IgD-negative memory B cell (primary cell): ENCODE data around the gene OPN4. TPM values are rescaled to one million over a fixed set of nuclear protein-coding genes. Genes with fewer than 3 reads are reported as not detected.
A peak's percentile ranks its signal among the peaks of the same experiment; 100 is the strongest.

Experiments used
- H3K27ac Mint-ChIP-seq, 3 donors: one replicate each; pipeline ENCODE4 v1.8.0; 2020 to 2022; ENCODE audit warnings: mild to moderate bottlenecking in 3 of 3, mixed read lengths in 3 of 3, moderate library complexity in 1 of 3
- H3K27me3 Mint-ChIP-seq: one replicate; pipeline ENCODE4 v1.8.0; 2021; ENCODE audit warnings: mixed read lengths
- H3K36me3 Mint-ChIP-seq: one replicate; pipeline ENCODE4 v1.8.0; 2020; ENCODE audit warnings: mild to moderate bottlenecking, mixed read lengths
- H3K4me1 Mint-ChIP-seq, 3 donors: one replicate each; pipeline ENCODE4 v1.8.0; 2020 to 2022; ENCODE audit warnings: mixed read lengths in 3 of 3, mild to moderate bottlenecking in 1 of 3
- H3K4me3 Mint-ChIP-seq, 4 donors: one replicate each; pipeline ENCODE4 v1.8.0; 2020 to 2022; ENCODE audit warnings: mild to moderate bottlenecking in 4 of 4, mixed read lengths in 4 of 4, moderate library complexity in 3 of 4
- H3K9me3 Mint-ChIP-seq, 3 donors: one replicate each; pipeline ENCODE4 v1.8.0; 2020 to 2021; ENCODE audit warnings: mixed read lengths in 3 of 3, mild to moderate bottlenecking in 1 of 3
- polyA plus RNA-seq: library from polyadenylated mRNA; unstranded; fragments of 300-500 nt; fragmentation: Illumina TruSeq; gene quantifications from one replicate; pipeline ENCODE4 v1.2.3, GENCODE V29; 2021

Gene OPN4
- polyA plus RNA-seq, 1 donor from 2014 or later = not detected

GRCh38 chr10:86652361-86653202, 1.8 kb upstream of the OPN4 start:
- Mint-ChIP-seq H3K36me3 (no peaks in the 10 kb centered on the region), H3K27me3 (peaks cover 11% of the 10 kb centered on the region), H3K9me3 (no peaks in the 10 kb centered on the region), H3K27ac (no peak overlapping the region), H3K4me3 (no peak overlapping the region), H3K4me1 (peaks cover 0 to 4% (median 0%) of the 10 kb centered on the region in 3 donors)

GRCh38 chr10:86653379-86653778, 968 bp upstream of the OPN4 start:
- Mint-ChIP-seq H3K27ac (no peak overlapping the region), H3K4me1 (no peaks in the 10 kb centered on the region), H3K36me3 (no peaks in the 10 kb centered on the region), H3K27me3 (peaks cover 11% of the 10 kb centered on the region), H3K9me3 (no peaks in the 10 kb centered on the region), H3K4me3 (no peak overlapping the region)

- no peaks in the 10 kb centered on the region for H3K36me3 Mint-ChIP-seq
- H3K27me3 Mint-ChIP-seq = peaks cover 11% of the 10 kb centered on the region
- H3K4me1 Mint-ChIP-seq = no peaks in the 10 kb centered on the region
- no peaks in the 10 kb centered on the region for H3K9me3 Mint-ChIP-seq
- H3K4me3 Mint-ChIP-seq = no peak overlapping the region
- no peak overlapping the region for H3K27ac Mint-ChIP-seq
Observed at GRCh38 chr10:86653987-86654386, 360 bp upstream of the OPN4 start.

GRCh38 chr10:86655173-86655540, 810 bp downstream of the OPN4 start:
- no peak overlapping the region for H3K4me3 Mint-ChIP-seq
- no peak overlapping the region for H3K27ac Mint-ChIP-seq
- no peaks in the 10 kb centered on the region for H3K4me1 Mint-ChIP-seq
- H3K27me3 Mint-ChIP-seq = peaks cover 9% of the 10 kb centered on the region
- no peaks in the 10 kb centered on the region for H3K9me3 Mint-ChIP-seq
- no peaks in the 10 kb centered on the region for H3K36me3 Mint-ChIP-seq

GRCh38 chr10:86655596-86655995, 1.2 kb downstream of the OPN4 start:
- H3K27ac Mint-ChIP-seq = no peak overlapping the region
- no peaks in the 10 kb centered on the region for H3K4me1 Mint-ChIP-seq
- H3K36me3 Mint-ChIP-seq = no peaks in the 10 kb centered on the region
- no peaks in the 10 kb centered on the region for H3K9me3 Mint-ChIP-seq
- no peak overlapping the region for H3K4me3 Mint-ChIP-seq
- peaks cover 6% of the 10 kb centered on the region for H3K27me3 Mint-ChIP-seq

GRCh38 chr10:86657011-86657395, 2.7 kb downstream of the OPN4 start:
- Mint-ChIP-seq H3K27me3 (no peaks in the 10 kb centered on the region), H3K27ac (no peak overlapping the region), H3K4me3 (no peak overlapping the region), H3K36me3 (no peaks in the 10 kb centered on the region), H3K4me1 (no peaks in the 10 kb centered on the region), H3K9me3 (no peaks in the 10 kb centered on the region)

GRCh38 chr10:86657396-86658011, 3.2 kb downstream of the OPN4 start:
- Mint-ChIP-seq H3K27me3 (no peaks in the 10 kb centered on the region), H3K4me1 (no peaks in the 10 kb centered on the region), H3K4me3 (no peak overlapping the region), H3K27ac (no peak overlapping the region), H3K36me3 (no peaks in the 10 kb centered on the region), H3K9me3 (no peaks in the 10 kb centered on the region)

- Mint-ChIP-seq H3K9me3 (no peaks in the 10 kb centered on the region), H3K27ac (no peak overlapping the region), H3K27me3 (no peaks in the 10 kb centered on the region), H3K36me3 (no peaks in the 10 kb centered on the region), H3K4me1 (no peaks in the 10 kb centered on the region), H3K4me3 (no peak overlapping the region)
Observed at GRCh38 chr10:86658261-86658741, 4.0 kb downstream of the OPN4 start.

GRCh38 chr10:86658751-86659150, 4.4 kb downstream of the OPN4 start:
- no peaks in the 10 kb centered on the region for H3K4me1 Mint-ChIP-seq
- no peaks in the 10 kb centered on the region for H3K36me3 Mint-ChIP-seq
- no peak overlapping the region for H3K4me3 Mint-ChIP-seq
- no peak overlapping the region for H3K27ac Mint-ChIP-seq
- no peaks in the 10 kb centered on the region for H3K27me3 Mint-ChIP-seq
- H3K9me3 Mint-ChIP-seq = no peaks in the 10 kb centered on the region

- Mint-ChIP-seq H3K9me3 (no peaks in the 10 kb centered on the region), H3K36me3 (no peaks in the 10 kb centered on the region), H3K4me3 (no peak overlapping the region), H3K4me1 (no peaks in the 10 kb centered on the region), H3K27me3 (no peaks in the 10 kb centered on the region), H3K27ac (no peak overlapping the region)
Observed at GRCh38 chr10:86659161-86659691, 4.9 kb downstream of the OPN4 start.

- H3K4me1 Mint-ChIP-seq = no peaks in the 10 kb centered on the region
- H3K27me3 Mint-ChIP-seq = no peaks in the 10 kb centered on the region
- no peaks in the 10 kb centered on the region for H3K36me3 Mint-ChIP-seq
- no peaks in the 10 kb centered on the region for H3K9me3 Mint-ChIP-seq
- no peak overlapping the region for H3K4me3 Mint-ChIP-seq
- no peak overlapping the region for H3K27ac Mint-ChIP-seq
Observed at GRCh38 chr10:86659721-86660453, 5.5 kb downstream of the OPN4 start.

GRCh38 chr10:86661161-86662025, 7.0 kb downstream of the OPN4 start:
- no peaks in the 10 kb centered on the region for H3K36me3 Mint-ChIP-seq

GRCh38 chr10:86662186-86663045, 8.1 kb downstream of the OPN4 start:
- no peaks in the 10 kb centered on the region for H3K36me3 Mint-ChIP-seq
- no peaks in the 10 kb centered on the region for H3K4me1 Mint-ChIP-seq
- H3K9me3 Mint-ChIP-seq = no peaks in the 10 kb centered on the region
- H3K27me3 Mint-ChIP-seq = no peaks in the 10 kb centered on the region
- H3K27ac Mint-ChIP-seq = peak overlapping the region in 1 of 3 donors; percentile 62
- no peak overlapping the region for H3K4me3 Mint-ChIP-seq

More at GRCh38 chr10:86661161-86662025, 7.0 kb downstream of the OPN4 start:
- peak overlapping the region in 1 of 3 donors; percentile 62 for H3K27ac Mint-ChIP-seq
- no peaks in the 10 kb centered on the region for H3K9me3 Mint-ChIP-seq
- H3K27me3 Mint-ChIP-seq = no peaks in the 10 kb centered on the region
- no peaks in the 10 kb centered on the region for H3K4me1 Mint-ChIP-seq
- no peak overlapping the region for H3K4me3 Mint-ChIP-seq

GRCh38 chr10:86663046-86663345, 8.6 kb downstream of the OPN4 start:
- H3K9me3 Mint-ChIP-seq = no peaks in the 10 kb centered on the region
- H3K27ac Mint-ChIP-seq = no peak overlapping the region
- no peak overlapping the region for H3K4me3 Mint-ChIP-seq
- no peaks in the 10 kb centered on the region for H3K4me1 Mint-ChIP-seq
- no peaks in the 10 kb centered on the region for H3K36me3 Mint-ChIP-seq
- no peaks in the 10 kb centered on the region for H3K27me3 Mint-ChIP-seq
